ENCODE measurements around the gene ZFP64.
A peak's percentile ranks its signal among the peaks of the same experiment; 100 is the strongest.

- TF ChIP-seq POLR2A (IDR thresholded peaks at IDR 0.05): no peak
- TF ChIP-seq CTCF (IDR thresholded peaks at IDR 0.05): peak in 3 of 4 experiments; percentile 40 to 55 (median 43)
These were observed at the start of gene ZFP64 for GRCh38 chr20:52191132-52191915.
